ENCODE measurements around the gene TUBA4B. TPM values are rescaled to one million over a fixed set of nuclear protein-coding genes. Genes with fewer than 3 reads are reported as not detected.

Gene TUBA4B
- total RNA-seq, 1 donor from 2014 or later = not detected

- no peak overlapping the region for H3K4me3 ChIP-seq
Measured at GRCh38 chr2:219220652-219221402, 32.2 kb upstream of the TUBA4B start.

GRCh38 chr2:219221957-219222518 is 31.0 kb upstream of the TUBA4B start:
- Histone ChIP-seq H3K27me3 (ENCODE audit: low read depth) (no peaks in the 10 kb centered on the region), H3K9me3 (replicated peaks) (no peaks in the 10 kb centered on the region), H3K4me3 (no peak overlapping the region), H3K4me1 (peaks cover 35% of the 10 kb centered on the region), H3K27ac (replicated peaks) (no peak overlapping the region), H3K36me3 (peaks cover 77% of the 10 kb centered on the region)
- no peak for DNase-seq
- TF ChIP-seq CTCF (IDR thresholded peaks at IDR 0.05; ENCODE audit: borderline replicate concordance) = no peak
- intact Hi-C loops (cut with micrococcal nuclease) = loop anchor here (10.0 kb wide), 1 partner anchor 57 kb away; the partner anchor contains the start of gene NHEJ1

More at GRCh38 chr2:219220652-219221402, 32.2 kb upstream of the TUBA4B start:
- DNase-seq = no peak
- intact Hi-C loops (cut with micrococcal nuclease) = loop anchor here (10.0 kb wide), 1 partner anchor 56 kb away; the partner anchor contains the start of gene NHEJ1
- TF ChIP-seq CTCF (IDR thresholded peaks at IDR 0.05; ENCODE audit: borderline replicate concordance) = no peak
- H3K9me3 ChIP-seq (replicated peaks) = no peaks in the 10 kb centered on the region
- H3K27ac ChIP-seq (replicated peaks) = no peak overlapping the region
- peaks cover 40% of the 10 kb centered on the region for H3K4me1 ChIP-seq
- peaks cover 67% of the 10 kb centered on the region for H3K36me3 ChIP-seq
- no peaks in the 10 kb centered on the region for H3K27me3 ChIP-seq (ENCODE audit: low read depth)

GRCh38 chr2:219223831-219224610 is 29.0 kb upstream of the TUBA4B start:
- Histone ChIP-seq H3K27ac (replicated peaks) (no peak overlapping the region), H3K9me3 (replicated peaks) (no peaks in the 10 kb centered on the region), H3K36me3 (peaks cover 80% of the 10 kb centered on the region), H3K4me3 (no peak overlapping the region), H3K4me1 (peaks cover 36% of the 10 kb centered on the region), H3K27me3 (ENCODE audit: low read depth) (no peaks in the 10 kb centered on the region)
- intact Hi-C loops (cut with micrococcal nuclease) = loop anchor here (10.0 kb wide), 1 partner anchor 59 kb away; the partner anchor contains the start of gene NHEJ1
- TF ChIP-seq CTCF (IDR thresholded peaks at IDR 0.05; ENCODE audit: borderline replicate concordance) = no peak
- no peak for DNase-seq

GRCh38 chr2:219225350-219225749 is 27.7 kb upstream of the TUBA4B start:
- intact Hi-C loops (cut with micrococcal nuclease) = loop anchor here (10.0 kb wide), 1 partner anchor 61 kb away; the partner anchor contains the start of gene NHEJ1

More at GRCh38 chr2:219225350-219225749, 27.7 kb upstream of the TUBA4B start:
- no peak for TF ChIP-seq CTCF (IDR thresholded peaks at IDR 0.05; ENCODE audit: borderline replicate concordance)
- DNase-seq = no peak
- H3K4me1 ChIP-seq = peaks cover 33% of the 10 kb centered on the region
- H3K4me3 ChIP-seq = no peak overlapping the region
- H3K27ac ChIP-seq (replicated peaks) = no peak overlapping the region
- H3K9me3 ChIP-seq (replicated peaks) = no peaks in the 10 kb centered on the region
- peaks cover 71% of the 10 kb centered on the region for H3K36me3 ChIP-seq
- no peaks in the 10 kb centered on the region for H3K27me3 ChIP-seq (ENCODE audit: low read depth)
